DOHH2 (cell line): ENCODE data around the gene PLEKHH3.

ENCODE experiments used
- EZH2phosphoT487 ChIP-seq: fragments of 200-600 bp; sonication (generic); IDR thresholded peaks from 2 replicates; pipeline ENCODE4 v1.6.1; 2017; ENCODE audit warnings: borderline replicate concordance, mild to moderate bottlenecking, antibody characterized with exemption, low read length, moderate library complexity, mixed read lengths
- TF ChIP-seq, protein P1 (sequence below): fragments of 200-600 bp; sonication (generic); IDR thresholded peaks from one replicate; pipeline ENCODE4 v1.5.1; 2014; ENCODE audit warnings: antibody characterized with exemption, mild to moderate bottlenecking, low read depth, low read length; ENCODE audit not compliant: poor library complexity, severe bottlenecking

DNA sequence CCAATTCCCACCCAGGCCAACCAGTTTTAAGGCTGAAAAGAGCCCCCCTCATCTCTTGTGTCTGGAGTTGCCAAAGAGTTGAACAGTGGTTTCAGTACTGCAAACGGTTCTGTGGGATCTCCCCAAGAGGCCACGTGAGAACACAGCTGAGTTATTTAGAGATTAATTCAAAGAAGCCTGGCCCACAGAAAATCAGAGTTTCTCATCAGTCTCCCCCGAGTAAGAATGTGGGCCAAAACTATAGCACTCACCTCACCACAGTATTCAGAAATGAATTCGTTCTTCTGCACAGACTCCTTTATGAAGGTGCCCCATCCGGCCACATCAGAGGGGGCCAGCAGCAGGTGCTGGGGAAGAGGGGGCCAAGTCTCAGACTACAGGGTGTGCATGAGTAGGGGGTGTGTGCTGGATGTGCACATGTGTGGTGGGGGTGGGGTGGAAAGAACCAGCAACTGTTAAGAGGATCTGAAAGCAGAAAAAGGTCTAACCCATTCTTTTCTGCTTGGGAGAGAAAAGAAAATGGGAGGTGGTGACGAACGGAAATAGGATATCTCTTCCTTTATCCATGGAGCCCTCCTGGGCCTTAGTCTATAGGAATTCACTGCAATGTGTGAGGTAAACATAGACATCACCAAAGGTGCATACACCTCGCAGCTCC lies 28.2 kb upstream of the PLEKHH3 start:
- TF ChIP-seq, protein P1, sequence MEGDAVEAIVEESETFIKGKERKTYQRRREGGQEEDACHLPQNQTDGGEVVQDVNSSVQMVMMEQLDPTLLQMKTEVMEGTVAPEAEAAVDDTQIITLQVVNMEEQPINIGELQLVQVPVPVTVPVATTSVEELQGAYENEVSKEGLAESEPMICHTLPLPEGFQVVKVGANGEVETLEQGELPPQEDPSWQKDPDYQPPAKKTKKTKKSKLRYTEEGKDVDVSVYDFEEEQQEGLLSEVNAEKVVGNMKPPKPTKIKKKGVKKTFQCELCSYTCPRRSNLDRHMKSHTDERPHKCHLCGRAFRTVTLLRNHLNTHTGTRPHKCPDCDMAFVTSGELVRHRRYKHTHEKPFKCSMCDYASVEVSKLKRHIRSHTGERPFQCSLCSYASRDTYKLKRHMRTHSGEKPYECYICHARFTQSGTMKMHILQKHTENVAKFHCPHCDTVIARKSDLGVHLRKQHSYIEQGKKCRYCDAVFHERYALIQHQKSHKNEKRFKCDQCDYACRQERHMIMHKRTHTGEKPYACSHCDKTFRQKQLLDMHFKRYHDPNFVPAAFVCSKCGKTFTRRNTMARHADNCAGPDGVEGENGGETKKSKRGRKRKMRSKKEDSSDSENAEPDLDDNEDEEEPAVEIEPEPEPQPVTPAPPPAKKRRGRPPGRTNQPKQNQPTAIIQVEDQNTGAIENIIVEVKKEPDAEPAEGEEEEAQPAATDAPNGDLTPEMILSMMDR, result no peak
- TF ChIP-seq EZH2phosphoT487, result no peak
